ENCODE measurements around the gene SERPINB8. TPM values are rescaled to one million over a fixed set of nuclear protein-coding genes. Genes with fewer than 3 reads are reported as not detected.

SERPINB8 gene
- total and polyA plus RNA-seq, 2 donors, result 3.5 to 6.4 TPM

DNA sequence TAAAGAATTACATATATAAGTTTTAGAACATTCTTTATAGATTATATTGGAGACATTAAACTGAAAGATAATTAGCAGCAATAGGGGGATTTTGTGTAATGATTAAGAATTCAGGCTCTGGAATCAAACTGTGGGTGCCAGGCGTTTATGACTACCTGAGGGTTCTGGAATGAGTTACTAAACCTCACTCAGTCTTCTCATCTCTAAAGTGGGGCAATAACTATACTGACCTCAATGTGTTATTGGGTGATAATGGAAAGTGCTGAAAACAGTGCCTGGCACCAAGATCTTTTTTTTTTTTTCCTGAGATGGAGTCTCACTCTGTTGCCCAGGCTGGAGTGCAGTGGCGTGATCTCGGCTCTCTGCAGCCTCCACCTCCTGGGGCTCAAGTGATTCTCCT is 7.2 kb downstream of the SERPINB8 start:
- Histone ChIP-seq H3K27ac (ENCODE audit: low read depth) (no peak overlapping the region), H3K4me3 (ENCODE audit: low read depth, low read length) (no peak overlapping the region), H3K36me3 (ENCODE audit: insufficient read depth) (no peaks in the 10 kb centered on the region), H3K4me1 (ENCODE audit: insufficient read depth) (peaks cover 1% of the 10 kb centered on the region)
- WGBS, result 93% methylated on average over 3 of the region's 3 CpGs
- DNase-seq (ENCODE audit: extremely low spot score), result no peak

DNA sequence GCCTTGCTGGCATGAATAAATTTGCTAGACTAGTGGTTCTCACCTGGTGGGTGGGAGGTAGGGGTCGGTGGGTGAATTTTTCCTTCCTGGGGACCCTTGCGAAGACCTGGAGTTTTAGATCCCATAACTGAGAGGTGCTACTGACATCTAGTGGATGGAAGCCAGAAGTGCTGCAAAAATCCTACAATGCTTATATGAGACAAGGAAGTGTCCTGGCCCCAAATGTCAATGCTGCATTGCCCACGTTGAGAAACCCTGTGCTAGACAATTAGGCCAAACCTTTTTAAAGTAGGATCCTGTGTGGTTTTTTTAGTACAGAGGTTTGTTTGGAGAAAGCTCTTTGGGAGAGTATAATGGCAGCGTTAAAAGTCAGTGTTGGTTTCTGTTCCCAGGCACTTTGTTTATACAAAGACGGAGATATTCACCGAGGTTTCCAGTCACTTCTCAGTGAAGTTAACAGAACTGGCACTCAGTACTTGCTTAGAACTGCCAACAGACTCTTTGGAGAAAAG is 9.6 kb downstream of the SERPINB8 start:
- peak; percentile 47 for DNase-seq (ENCODE audit: extremely low spot score)
- Histone ChIP-seq H3K4me3 (ENCODE audit: low read depth, low read length) (peak overlapping the region; percentile 17), H3K36me3 (ENCODE audit: insufficient read depth) (no peaks in the 10 kb centered on the region), H3K27ac (ENCODE audit: low read depth) (no peak overlapping the region), H3K4me1 (ENCODE audit: insufficient read depth) (peaks cover 1% of the 10 kb centered on the region)
- 6% methylated on average over 6 of the region's 6 CpGs for WGBS

DNA sequence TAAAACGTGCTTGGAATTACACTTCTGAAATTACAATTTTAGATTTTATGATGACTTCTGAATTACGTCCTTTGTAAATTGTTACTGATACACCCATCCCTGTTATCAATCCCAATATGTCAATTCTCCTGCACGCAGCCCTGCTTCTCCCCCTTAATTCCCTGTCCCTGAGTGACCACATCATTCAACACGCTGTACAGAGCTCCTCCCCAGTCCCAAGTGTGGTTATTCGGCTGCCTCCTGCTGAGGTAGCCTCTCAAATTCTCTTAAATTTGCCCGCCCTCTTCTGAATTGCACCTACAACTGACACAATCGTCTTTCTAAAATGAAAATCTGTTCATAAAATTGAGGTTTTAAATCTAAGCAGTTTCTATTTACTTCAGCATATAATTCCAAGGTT is 10.1 kb downstream of the SERPINB8 start:
- no peak for DNase-seq (ENCODE audit: extremely low spot score)
- H3K4me1 ChIP-seq (ENCODE audit: insufficient read depth), result peaks cover 1% of the 10 kb centered on the region
- H3K4me3 ChIP-seq (ENCODE audit: low read depth, low read length), result peak overlapping the region; percentile 17
- no peak overlapping the region for H3K27ac ChIP-seq (ENCODE audit: low read depth)
- H3K36me3 ChIP-seq (ENCODE audit: insufficient read depth), result peaks cover under 1% of the 10 kb centered on the region
- 58% methylated on average over 7 of the region's 7 CpGs for WGBS

DNA sequence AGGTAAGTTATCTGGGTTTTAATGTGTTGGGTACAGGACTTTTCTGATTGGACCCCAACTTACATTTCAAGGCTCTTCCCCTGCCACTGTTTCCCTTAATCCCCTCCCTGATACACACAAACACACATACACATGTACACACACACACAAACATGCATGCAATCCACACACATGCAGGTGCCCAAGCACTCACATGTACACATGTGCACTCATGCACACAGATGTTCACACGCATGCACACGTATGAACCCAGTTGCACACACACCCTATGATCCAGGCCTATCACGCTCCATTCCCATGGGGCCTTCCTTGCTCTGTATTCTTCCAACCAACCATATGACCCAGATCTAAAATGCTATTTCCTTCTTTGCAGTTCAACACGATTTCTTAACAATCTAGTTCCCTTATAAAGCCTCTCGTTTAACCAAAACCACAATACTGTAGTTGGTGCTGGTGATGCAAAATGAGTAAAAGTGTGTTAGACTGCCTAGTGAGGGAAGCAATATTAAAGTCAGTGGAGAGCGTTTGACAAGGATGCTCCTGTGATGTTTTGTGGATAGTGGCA is 11.1 kb downstream of the SERPINB8 start:
- peaks cover 2% of the 10 kb centered on the region for H3K36me3 ChIP-seq (ENCODE audit: insufficient read depth)
- no peak overlapping the region for H3K27ac ChIP-seq (ENCODE audit: low read depth)
- no peak for DNase-seq (ENCODE audit: extremely low spot score)
- no peak overlapping the region for H3K4me3 ChIP-seq (ENCODE audit: low read depth, low read length)
- peaks cover 1% of the 10 kb centered on the region for H3K4me1 ChIP-seq (ENCODE audit: insufficient read depth)
- WGBS, result 86% methylated on average over 6 of the region's 6 CpGs

DNA sequence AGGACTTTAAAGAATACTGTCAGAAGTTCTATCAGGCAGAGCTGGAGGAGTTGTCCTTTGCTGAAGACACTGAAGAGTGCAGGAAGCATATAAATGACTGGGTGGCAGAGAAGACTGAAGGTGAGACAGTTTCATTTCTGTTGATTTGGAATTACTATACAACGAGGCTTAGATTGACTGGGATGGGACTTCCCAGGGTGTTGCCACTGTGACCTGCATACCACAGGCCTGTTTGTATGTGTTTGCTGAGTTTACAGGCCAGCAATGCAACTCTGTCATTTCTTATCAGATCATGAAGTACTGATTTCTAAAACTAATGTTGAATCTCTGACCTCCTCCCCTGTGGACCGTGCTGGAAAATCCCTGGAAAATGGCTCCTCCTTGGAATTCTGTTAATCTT is 11.8 kb downstream of the SERPINB8 start:
- H3K27ac ChIP-seq (ENCODE audit: low read depth), result no peak overlapping the region
- 62% methylated on average over 2 of the region's 2 CpGs for WGBS
- peaks cover 2% of the 10 kb centered on the region for H3K36me3 ChIP-seq (ENCODE audit: insufficient read depth)
- peaks cover 1% of the 10 kb centered on the region for H3K4me1 ChIP-seq (ENCODE audit: insufficient read depth)
- no peak for DNase-seq (ENCODE audit: extremely low spot score)
- H3K4me3 ChIP-seq (ENCODE audit: low read depth, low read length), result no peak overlapping the region

DNA sequence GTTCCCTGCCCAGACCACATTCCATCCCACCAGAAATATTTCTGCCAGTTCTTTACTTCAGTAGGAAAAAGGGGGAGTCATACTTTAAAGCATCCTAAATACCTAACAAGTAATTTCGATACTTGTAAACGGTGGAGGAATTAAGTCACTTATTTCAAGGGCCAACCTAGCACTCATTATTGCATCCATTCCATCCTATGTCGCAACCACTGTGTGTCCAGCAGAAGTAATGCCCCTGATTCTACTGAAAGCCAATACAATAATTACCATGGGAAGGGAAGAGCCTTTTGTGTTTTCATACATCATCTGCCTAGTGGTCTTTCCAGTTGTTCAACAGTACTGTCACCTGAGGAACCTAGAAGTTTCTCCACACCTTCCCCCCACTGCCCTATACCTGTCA is 12.5 kb downstream of the SERPINB8 start:
- peaks cover 2% of the 10 kb centered on the region for H3K36me3 ChIP-seq (ENCODE audit: insufficient read depth)
- H3K27ac ChIP-seq (ENCODE audit: low read depth), result no peak overlapping the region
- H3K4me3 ChIP-seq (ENCODE audit: low read depth, low read length), result no peak overlapping the region
- DNase-seq (ENCODE audit: extremely low spot score), result no peak
- 86% methylated on average over 3 of the region's 3 CpGs for WGBS
- peaks cover 1% of the 10 kb centered on the region for H3K4me1 ChIP-seq (ENCODE audit: insufficient read depth)

DNA sequence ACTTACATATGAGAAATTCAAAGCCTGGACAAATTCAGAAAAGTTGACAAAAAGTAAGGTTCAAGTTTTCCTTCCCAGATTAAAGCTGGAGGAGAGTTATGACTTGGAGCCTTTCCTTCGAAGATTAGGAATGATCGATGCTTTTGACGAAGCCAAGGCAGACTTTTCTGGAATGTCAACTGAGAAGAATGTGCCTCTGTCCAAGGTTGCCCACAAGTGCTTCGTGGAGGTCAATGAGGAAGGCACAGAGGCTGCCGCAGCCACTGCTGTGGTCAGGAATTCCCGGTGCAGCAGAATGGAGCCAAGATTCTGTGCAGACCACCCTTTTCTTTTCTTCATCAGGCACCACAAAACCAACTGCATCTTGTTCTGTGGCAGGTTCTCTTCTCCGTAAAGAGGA is 17.0 kb downstream of the SERPINB8 start:
- Histone ChIP-seq H3K4me3 (ENCODE audit: low read depth, low read length) (no peak overlapping the region), H3K36me3 (ENCODE audit: insufficient read depth) (peaks cover 2% of the 10 kb centered on the region), H3K27ac (ENCODE audit: low read depth) (no peak overlapping the region), H3K4me1 (ENCODE audit: insufficient read depth) (no peaks in the 10 kb centered on the region)
- 77% methylated on average over 7 of the region's 7 CpGs for WGBS
- DNase-seq (ENCODE audit: extremely low spot score), result no peak

DNA sequence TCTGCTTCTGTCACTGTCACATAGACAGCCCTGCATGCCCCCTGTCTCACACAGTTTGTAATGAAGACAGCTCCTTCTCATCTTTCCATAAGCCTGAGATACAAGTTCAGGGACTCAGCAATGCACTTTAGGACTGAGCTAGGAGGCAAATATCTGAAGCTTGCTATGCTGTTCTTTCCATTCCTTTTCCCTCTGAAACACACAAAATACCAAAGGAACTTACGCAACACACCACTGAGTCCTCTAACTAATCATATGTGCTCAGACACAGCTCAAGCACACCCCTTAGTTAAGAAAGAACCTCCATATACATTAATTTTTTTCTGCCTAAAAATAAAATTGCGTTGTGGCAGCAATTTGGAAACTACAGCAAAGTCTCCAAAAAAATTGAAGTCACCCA is 17.9 kb downstream of the SERPINB8 start:
- no peak overlapping the region for H3K27ac ChIP-seq (ENCODE audit: low read depth)
- no peak for DNase-seq (ENCODE audit: extremely low spot score)
- H3K4me1 ChIP-seq (ENCODE audit: insufficient read depth), result no peaks in the 10 kb centered on the region
- WGBS, result 68% methylated on average over 2 of the region's 2 CpGs
- H3K36me3 ChIP-seq (ENCODE audit: insufficient read depth), result peaks cover 2% of the 10 kb centered on the region
- H3K4me3 ChIP-seq (ENCODE audit: low read depth, low read length), result no peak overlapping the region

DNA sequence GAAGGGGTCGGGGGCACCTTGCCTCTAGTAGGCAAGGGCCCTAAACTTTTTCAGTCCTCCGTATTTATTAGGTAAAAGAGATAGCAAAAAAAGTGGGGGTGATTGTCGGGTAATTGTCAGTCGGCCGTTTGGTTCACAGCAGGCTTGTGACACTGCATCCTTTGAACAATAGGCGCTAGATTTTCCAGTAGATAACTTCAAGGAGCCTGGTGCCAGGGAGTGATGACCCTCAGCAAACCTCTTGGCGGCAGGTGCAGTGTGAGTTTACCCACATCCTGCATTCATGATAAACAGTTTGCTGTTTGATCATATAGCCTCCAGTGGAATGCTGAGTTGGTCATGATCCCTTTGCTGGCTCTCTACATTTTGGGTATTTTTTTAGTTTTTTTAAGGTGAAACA is 22.9 kb downstream of the SERPINB8 start:
- 86% methylated on average over 7 of the region's 7 CpGs for WGBS
- H3K4me3 ChIP-seq (ENCODE audit: low read depth, low read length), result no peak overlapping the region
- no peaks in the 10 kb centered on the region for H3K36me3 ChIP-seq (ENCODE audit: insufficient read depth)
- DNase-seq (ENCODE audit: extremely low spot score), result no peak
- no peaks in the 10 kb centered on the region for H3K4me1 ChIP-seq (ENCODE audit: insufficient read depth)
- no peak overlapping the region for H3K27ac ChIP-seq (ENCODE audit: low read depth)

DNA sequence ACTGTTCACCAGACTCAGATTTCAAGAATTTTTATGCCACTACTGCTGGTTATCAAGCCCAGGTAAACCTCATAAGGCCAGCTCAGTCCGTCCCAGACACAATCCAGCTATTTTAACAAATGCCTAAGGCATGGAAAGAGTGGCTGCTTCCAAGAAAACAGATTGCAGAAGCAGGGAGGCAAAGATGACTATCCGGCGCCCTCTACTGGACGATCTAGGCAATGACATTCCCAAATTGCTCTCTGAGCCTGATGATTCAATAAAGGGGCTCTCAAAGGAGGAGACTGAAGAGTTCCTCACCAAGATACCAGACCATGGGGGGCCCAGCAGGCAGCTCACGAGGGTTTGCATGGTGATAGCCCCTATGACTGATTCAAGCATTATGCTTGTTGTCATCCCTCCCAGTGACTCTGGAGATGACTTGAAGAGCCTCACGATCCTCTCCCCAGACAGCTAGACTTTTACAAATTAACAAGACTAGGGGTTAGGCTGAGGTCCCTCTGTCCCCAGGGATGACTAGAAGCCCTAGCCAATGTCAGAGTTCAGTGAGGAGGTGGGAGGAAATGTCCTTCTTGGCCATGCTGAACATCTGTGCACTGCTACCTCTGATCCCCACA is 25.0 kb downstream of the SERPINB8 start:
- no peaks in the 10 kb centered on the region for H3K4me1 ChIP-seq (ENCODE audit: insufficient read depth)
- H3K4me3 ChIP-seq (ENCODE audit: low read depth, low read length), result no peak overlapping the region
- DNase-seq (ENCODE audit: extremely low spot score), result no peak
- 21% methylated on average over 6 of the region's 6 CpGs for WGBS
- no peak overlapping the region for H3K27ac ChIP-seq (ENCODE audit: low read depth)
- no peaks in the 10 kb centered on the region for H3K36me3 ChIP-seq (ENCODE audit: insufficient read depth)

DNA sequence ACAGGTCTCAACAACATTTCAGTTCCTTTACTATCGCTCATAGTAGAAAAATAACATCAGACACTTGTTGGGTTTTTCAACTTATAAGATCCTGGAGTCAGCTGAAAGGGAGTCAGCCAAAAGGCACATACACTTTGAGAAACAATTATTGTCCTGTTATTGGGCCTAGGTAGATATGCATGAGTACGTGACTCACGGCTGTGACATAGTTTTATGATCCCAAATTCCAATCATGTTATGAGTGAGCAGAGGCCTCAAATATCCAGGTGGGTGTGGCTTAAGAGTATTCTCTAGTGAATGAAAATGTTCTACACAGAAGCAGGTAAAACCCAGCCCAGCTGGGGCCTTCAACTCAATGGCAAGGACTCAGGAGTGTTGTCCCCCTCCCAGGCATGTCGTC is 27.2 kb downstream of the SERPINB8 start:
- no peak overlapping the region for H3K27ac ChIP-seq (ENCODE audit: low read depth)
- no peak for DNase-seq (ENCODE audit: extremely low spot score)
- no peak overlapping the region for H3K4me3 ChIP-seq (ENCODE audit: low read depth, low read length)
- no peaks in the 10 kb centered on the region for H3K4me1 ChIP-seq (ENCODE audit: insufficient read depth)
- no peaks in the 10 kb centered on the region for H3K36me3 ChIP-seq (ENCODE audit: insufficient read depth)
- WGBS, result 77% methylated on average over 4 of the region's 4 CpGs

DNA sequence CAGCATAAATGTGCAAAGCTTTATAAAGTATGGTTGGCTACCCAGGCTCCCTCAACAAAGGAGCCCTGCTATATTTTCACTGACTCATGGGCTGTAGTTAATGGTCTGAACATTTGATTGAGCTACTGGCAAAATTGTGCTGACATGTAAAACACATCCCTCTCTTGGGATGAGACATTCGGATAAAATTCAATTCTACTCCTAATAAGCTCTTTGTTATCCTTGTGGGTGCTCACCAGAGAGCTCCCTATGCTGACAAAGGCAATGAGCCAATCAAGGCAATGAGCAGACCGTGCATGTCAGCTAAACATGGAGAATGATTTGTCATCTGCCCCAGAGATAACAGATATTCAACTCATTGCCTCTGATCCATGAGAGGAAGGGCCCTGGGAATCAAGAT is 27.7 kb downstream of the SERPINB8 start:
- Histone ChIP-seq H3K4me1 (ENCODE audit: insufficient read depth) (no peaks in the 10 kb centered on the region), H3K4me3 (ENCODE audit: low read depth, low read length) (no peak overlapping the region), H3K36me3 (ENCODE audit: insufficient read depth) (no peaks in the 10 kb centered on the region), H3K27ac (ENCODE audit: low read depth) (no peak overlapping the region)
- no peak for DNase-seq (ENCODE audit: extremely low spot score)
- WGBS, result 85% methylated on average over 2 of the region's 2 CpGs

DNA sequence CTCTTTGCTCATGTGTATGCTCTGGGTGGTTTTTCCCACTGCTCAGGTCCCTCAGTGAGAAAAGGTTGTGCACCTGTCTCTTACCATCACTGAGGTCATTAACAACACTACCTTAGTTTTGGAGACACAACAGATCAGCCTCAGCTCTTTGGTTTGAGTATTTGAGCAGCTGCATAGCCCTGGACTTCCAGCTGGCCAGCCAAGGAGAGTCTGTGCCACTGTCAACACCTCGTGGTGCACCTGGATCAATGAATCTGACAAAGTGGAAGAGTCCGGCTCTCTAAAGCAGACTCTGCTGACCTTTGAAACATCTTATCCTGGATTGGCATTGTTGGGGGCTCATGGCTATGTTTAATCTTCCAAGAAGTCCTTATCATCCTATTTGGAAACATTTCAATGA is 30.0 kb downstream of the SERPINB8 start:
- 83% methylated on average over 2 of the region's 2 CpGs for WGBS
- DNase-seq (ENCODE audit: extremely low spot score), result no peak
- no peaks in the 10 kb centered on the region for H3K36me3 ChIP-seq (ENCODE audit: insufficient read depth)

DNA sequence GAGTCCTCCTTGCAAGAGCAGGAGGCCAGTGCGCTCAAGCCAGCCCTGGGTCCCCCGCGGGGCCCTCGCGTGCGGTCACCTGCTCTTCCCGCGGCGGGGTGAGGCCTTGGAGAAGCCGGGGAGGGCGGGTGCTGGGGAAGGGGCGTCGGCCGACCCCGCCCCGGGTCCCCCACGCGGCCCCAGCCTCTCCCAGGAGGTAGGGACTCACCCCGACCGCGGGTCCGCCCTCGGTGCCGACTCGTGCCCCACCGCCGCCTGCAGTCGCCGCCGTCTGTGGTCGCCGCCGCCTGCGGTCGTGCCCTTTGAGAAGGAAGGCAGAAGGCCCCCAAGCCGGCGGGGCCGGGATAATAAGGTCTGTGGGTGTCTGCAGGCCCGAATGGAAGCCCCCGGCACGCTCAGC is 32.7 kb downstream of the SERPINB8 start:
- whole genome bisulfite sequencing, result 44% methylated on average over 41 of the region's 41 CpGs
- peaks cover 2% of the 10 kb centered on the region for H3K36me3 ChIP-seq (ENCODE audit: insufficient read depth)
- DNase-seq (ENCODE audit: extremely low spot score), result no peak
- no peaks in the 10 kb centered on the region for H3K4me1 ChIP-seq (ENCODE audit: insufficient read depth)
- H3K27ac ChIP-seq (ENCODE audit: low read depth), result no peak overlapping the region
- H3K4me3 ChIP-seq (ENCODE audit: low read depth, low read length), result no peak overlapping the region

More for the DNA sequence above, 30.0 kb downstream of the SERPINB8 start:
- Histone ChIP-seq H3K27ac (ENCODE audit: low read depth) (no peak overlapping the region), H3K4me3 (ENCODE audit: low read depth, low read length) (no peak overlapping the region), H3K4me1 (ENCODE audit: insufficient read depth) (no peaks in the 10 kb centered on the region)

All from urinary bladder (tissue), 4 donors.